Ramos (cell line): ENCODE measurements around the gene MBD6.

Experiments
- in situ Hi-C: fragments of 300-500 bp; cut with MboI; formaldehyde crosslinking; loops from one replicate; pipeline ENCODE4 v1.14.3; 2022; ENCODE audit warnings: low sequenced_read_pairs; ENCODE audit not compliant: unreplicated experiment

MBD6 gene

GRCh38 chr12:57522011-57522886, at the start of gene MBD6:
MBD6 (plus strand) TSS chr12:57522824; CDS start chr12:57524304, 1,480 bp downstream.
- in situ Hi-C loops = no loop called here

- in situ Hi-C loops = loop anchor here (25.0 kb wide), 1 partner anchor 236 kb away; the partner anchor contains the start of gene SHMT2
Measured at GRCh38 chr12:57473392-57473791, 49.2 kb upstream of the MBD6 start.

DNA sequence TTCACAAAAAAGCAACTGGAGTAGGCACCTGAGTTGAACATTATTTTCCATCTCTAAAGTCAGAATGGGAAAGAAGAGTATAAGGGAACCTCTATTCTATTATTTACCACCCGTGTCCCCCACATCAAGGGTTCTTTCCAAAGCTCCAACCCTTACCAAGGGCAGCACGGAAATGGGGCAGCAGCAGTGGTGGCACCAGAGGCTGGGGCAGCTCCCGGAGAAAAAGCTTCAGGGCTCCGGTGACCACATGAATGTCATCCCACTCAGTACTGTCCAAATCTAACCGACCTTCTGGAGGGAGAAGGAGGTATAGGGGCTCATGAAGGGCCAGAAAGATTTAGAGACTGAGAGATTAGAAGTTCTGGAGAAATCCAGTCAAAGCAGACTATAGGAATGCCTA, 48.7 kb upstream of the MBD6 start:
- in situ Hi-C loops = loop anchor here (25.0 kb wide), 1 partner anchor 237 kb away; the partner anchor contains the start of gene SHMT2

DNA sequence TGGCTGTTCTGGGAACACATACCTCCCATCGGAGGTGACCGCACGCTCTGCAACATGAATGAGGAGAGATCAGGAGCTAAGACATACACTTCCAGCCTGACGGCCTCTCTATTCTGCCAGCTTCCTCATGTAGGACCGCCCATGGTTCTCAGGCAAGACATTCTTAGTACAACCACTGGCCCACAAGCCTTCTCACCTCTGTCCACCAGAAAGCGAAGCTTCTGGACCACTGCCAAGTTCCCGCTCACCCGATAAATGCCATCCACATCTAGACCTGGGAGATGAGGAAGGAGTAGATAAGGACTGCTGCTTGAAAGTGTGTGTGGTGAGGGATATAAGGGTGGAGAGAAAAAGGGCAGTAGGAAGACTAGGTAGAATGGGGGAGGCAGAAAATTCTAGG, 48.2 kb upstream of the MBD6 start:
- in situ Hi-C loops = loop anchor here (25.0 kb wide), 1 partner anchor 237 kb away; the partner anchor contains the start of gene SHMT2

DNA sequence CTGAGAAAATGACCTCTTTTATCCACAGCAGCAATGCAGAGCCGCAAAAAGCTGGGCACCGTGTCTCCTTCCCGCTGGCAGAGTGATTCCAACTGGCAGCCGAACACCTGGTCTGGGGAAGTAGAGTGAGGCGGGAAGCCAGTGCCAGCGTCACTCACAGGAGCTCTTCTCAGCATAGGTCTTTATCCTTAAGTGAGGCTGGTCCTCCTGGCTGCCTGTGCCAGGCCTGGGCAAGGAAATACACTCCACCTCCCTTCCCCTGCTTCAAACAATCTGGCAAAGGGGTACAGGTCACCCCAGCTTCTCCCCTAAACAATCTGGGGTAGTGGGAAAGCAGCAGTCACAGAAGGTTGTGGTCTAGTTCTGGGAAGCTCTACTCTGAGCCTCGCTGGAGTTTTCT, 47.8 kb upstream of the MBD6 start:
- in situ Hi-C loops = loop anchor here (25.0 kb wide), 1 partner anchor 238 kb away; the partner anchor contains the start of gene SHMT2

DNA sequence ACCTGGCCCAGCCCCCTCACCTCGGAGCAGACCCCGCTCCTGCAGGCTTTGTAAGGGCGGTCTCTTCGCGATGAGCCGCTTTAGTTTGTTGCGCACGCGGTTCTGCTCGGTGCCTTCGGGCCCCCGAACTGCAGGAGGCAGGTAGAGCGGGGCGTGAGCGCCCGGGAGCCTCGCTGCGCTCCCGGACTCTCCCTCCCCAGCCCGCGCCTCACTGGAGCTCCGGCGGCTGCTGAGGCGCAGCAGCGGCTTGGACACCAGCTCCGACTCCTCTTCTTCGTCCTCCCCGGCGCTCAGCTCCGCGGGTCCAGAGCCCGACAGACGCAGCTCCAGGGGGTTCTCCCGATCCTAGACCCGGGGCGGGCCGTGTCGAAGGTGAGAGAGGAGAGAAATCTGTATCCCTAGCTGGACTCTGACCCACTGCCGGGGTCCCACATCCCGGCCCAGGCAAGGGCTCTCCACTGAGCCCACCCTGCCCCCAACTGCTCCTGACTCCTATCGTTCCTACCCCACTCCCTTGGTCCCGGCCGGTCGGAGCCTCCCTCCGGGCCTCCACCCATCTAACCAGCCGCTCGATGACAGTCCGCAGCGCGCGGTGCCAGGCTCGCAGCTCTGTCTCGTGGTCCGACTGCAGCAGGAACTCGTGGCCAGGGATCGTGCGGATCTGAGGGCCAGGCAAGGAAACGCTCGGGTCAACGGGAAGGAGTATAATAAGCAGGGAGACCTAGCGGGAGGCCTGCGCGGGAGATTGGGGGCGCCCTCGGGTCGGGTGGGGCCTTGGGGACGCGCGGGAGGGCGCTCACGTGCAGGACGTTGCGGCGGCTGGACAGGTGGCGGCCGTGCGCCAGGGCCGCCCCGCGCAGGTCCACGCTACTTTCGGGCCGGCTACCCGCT, 47.1 kb upstream of the MBD6 start:
- in situ Hi-C loops = no loop called here

GRCh38 chr12:57476162-57476992, 46.2 kb upstream of the MBD6 start:
- in situ Hi-C loops = no loop called here

GRCh38 chr12:57476993-57477709, 45.5 kb upstream of the MBD6 start:
- in situ Hi-C loops = no loop called here

- in situ Hi-C loops = no loop called here
Measured at GRCh38 chr12:57477710-57478681, 44.6 kb upstream of the MBD6 start.

- in situ Hi-C loops = no loop called here
Measured at GRCh38 chr12:57479043-57479375, 43.6 kb upstream of the MBD6 start.

- in situ Hi-C loops = no loop called here
Measured at GRCh38 chr12:57479376-57480115, 43.1 kb upstream of the MBD6 start, which contains the start of gene ARHGAP9. ARHGAP9 (minus strand) TSS chr12:57479866; CDS start chr12:57479406, 460 bp downstream.

DNA sequence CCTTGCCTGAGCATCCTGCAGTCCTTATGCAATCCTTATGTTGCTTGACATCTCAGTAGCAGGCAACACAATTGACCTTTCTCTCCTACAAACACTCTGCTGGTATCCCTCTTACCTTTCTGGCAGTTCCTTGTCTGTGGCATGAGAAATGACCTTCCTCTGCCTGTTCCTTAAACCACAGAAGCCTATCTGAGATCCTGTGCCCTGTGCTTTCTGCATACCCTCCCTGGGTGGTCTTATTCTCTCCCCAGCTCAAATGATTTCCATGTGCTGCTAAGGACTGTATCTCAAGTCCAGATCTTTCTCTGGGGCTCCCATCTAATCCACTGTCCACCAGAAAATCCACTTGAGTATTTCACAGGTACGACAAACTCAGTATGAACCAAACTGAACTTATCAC, 41.0 kb upstream of the MBD6 start:
- in situ Hi-C loops = no loop called here

GRCh38 chr12:57483466-57483865, 39.2 kb upstream of the MBD6 start:
- in situ Hi-C loops = no loop called here

- in situ Hi-C loops = no loop called here
Measured at GRCh38 chr12:57485695-57486094, 36.9 kb upstream of the MBD6 start.

- in situ Hi-C loops = no loop called here
Measured at GRCh38 chr12:57487055-57487596, 35.5 kb upstream of the MBD6 start.

DNA sequence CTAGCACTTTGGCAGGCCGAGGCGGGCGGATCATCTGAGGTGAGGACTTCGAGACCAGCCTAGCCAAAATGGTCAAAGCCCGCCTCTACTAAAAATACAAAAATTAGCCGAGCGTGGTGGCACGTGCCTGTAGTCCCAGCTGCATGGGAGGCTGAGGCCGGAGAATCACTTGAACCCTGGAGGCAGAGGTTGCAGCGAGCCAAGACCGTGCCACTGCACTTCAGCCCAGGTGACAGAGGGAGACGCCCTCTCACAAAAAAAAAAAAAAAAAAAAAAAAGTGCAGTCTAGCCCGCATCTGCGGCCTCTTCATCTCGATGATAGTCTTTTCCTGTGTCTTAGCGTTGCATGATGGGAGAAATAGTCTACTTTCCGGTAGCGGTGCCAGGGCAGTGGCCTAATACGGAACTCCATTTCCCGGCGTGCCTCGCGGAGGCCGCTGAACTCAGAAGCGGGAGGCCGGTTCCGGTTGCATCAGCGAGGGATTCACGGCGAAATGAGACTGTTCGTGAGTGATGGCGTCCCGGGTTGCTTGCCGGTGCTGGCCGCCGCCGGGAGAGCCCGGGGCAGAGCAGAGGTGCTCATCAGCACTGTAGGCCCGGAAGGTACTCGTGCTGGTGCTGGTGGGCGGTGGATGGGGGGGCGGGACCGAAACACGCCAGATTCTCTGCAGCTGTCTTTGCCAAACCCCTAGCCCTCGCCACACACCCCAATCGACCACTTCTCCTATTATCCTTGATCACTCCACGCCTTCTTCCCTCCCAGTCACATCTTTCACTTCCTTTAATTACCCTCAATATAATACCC, 34.8 kb upstream of the MBD6 start, which contains the start of gene MARS1:
TSS of gene MARS1 (plus strand) at position 472 of the 805 bp plus-strand sequence. CDS start at position 495, 23 bp downstream.
- in situ Hi-C loops = no loop called here
